Suprapubic skin (tissue), 4 donors: ENCODE measurements around the gene PLEKHO2. TPM values are rescaled to one million over a fixed set of nuclear protein-coding genes. Genes with fewer than 3 reads are reported as not detected.
A peak's percentile ranks its signal among the peaks of the same experiment; 100 is the strongest.
"Not testable (repeated sequence)": the region's sequence is repeated elsewhere in the genome, so short reads cannot be mapped to it uniquely, and the experiment has no call there.

ENCODE experiments used
- DNase-seq, 2 donors: peaks; one replicate each; pipeline ENCODE4 v3.0.0-alpha.2; 2019; ENCODE audit warnings: low spot score in 2 of 2
- H3K27ac ChIP-seq: fragments of 200-600 bp; sonication (generic); one replicate; pipeline ENCODE4 v1.5.1; 2019
- H3K27me3 ChIP-seq: fragments of 200-600 bp; sonication (generic); one replicate; pipeline ENCODE4 v1.5.1; 2019
- H3K36me3 ChIP-seq: fragments of 200-600 bp; sonication (generic); one replicate; pipeline ENCODE4 v1.5.1; 2019
- H3K4me1 ChIP-seq: fragments of 200-600 bp; sonication (generic); one replicate; pipeline ENCODE4 v1.5.1; 2019
- H3K4me3 ChIP-seq: fragments of 200-600 bp; sonication (generic); one replicate; pipeline ENCODE4 v1.5.1; 2019; ENCODE audit warnings: mild to moderate bottlenecking
- H3K9me3 ChIP-seq: fragments of 200-600 bp; sonication (generic); one replicate; pipeline ENCODE4 v1.5.1; 2019
- EP300 ChIP-seq: sonication (generic); formaldehyde crosslinking; IDR thresholded peaks from one replicate; pipeline ENCODE4 v1.6.1; 2017; ENCODE audit warnings: antibody characterized with exemption
- POLR2A ChIP-seq, 2 donors: fragments of 450-650 bp; IDR thresholded peaks; one replicate each; pipeline ENCODE4 v1.6.1; 2017; ENCODE audit warnings: antibody characterized with exemption in 2 of 2, mild to moderate bottlenecking in 2 of 2, moderate library complexity in 2 of 2
- POLR2AphosphoS5 ChIP-seq, 3 donors: sonication (generic); formaldehyde crosslinking; IDR thresholded peaks; one replicate each; pipeline ENCODE4 v1.6.1; 2017; ENCODE audit warnings: antibody characterized with exemption in 3 of 3
- WGBS: methylation state at CpG from one replicate; pipeline ENCODE4 v1.1.5; 2018; 5-methylcytosine and 5-hydroxymethylcytosine counted together
- total RNA-seq, 4 donors: library from RNA; depleted of rRNA; stranded (reverse); fragments of >200 nt; gene quantifications; one replicate each; pipeline ENCODE4 v1.1.0, GENCODE V29; 2016
- TF ChIP-seq, protein P1 (sequence below), 2 donors: fragments of 200-600 bp in 1 of 2; fragments of 450-650 bp in 1 of 2; sonication (generic) in 1 of 2; IDR thresholded peaks; one replicate each; pipeline ENCODE4 v1.5.1; 2016 to 2019; ENCODE audit warnings: antibody characterized with exemption in 2 of 2, mild to moderate bottlenecking in 1 of 2, moderate library complexity in 1 of 2

The PLEKHO2 gene
- total RNA-seq, 4 donors from 2014 or later, result 6.7 to 13.8 (median 8.0) TPM

DNA sequence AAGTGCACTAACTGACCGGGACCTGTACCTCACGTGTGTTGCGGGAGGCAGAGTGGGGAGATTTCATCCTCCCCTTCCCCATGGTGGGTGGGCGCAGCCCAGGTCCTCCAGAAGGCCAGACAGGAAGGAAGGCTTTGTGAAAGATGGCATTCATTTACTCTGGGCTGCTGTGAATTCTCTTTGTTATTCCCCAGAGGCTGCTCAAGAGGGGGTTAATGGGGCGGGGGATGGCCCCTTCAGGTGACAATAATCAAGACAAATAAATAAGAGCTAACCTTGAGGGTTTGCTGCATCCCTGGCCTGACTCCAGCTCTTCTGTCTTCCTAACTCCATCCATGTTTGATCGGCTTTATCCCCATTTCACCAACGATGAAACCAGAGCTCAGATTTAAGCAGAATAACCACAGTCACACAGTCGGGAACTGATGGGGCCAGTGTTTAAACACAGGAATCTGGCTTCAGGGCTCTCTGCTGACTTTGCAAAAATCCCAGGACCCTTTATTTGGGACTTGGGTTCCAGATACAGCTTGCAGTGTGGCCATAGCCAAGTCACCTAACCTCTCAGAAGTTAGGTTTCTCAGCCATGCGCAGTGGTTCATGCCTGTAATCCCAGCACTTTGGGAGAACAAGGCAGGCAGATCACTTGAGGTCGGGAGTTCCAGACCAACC is 32.8 kb upstream of the PLEKHO2 start:
- Histone ChIP-seq H3K27ac (no peak overlapping the region), H3K4me3 (no peak overlapping the region), H3K4me1 (peaks cover 11% of the 10 kb centered on the region), H3K36me3 (no peaks in the 10 kb centered on the region), H3K9me3 (no peaks in the 10 kb centered on the region), H3K27me3 (no peaks in the 10 kb centered on the region)
- TF ChIP-seq, protein P1, sequence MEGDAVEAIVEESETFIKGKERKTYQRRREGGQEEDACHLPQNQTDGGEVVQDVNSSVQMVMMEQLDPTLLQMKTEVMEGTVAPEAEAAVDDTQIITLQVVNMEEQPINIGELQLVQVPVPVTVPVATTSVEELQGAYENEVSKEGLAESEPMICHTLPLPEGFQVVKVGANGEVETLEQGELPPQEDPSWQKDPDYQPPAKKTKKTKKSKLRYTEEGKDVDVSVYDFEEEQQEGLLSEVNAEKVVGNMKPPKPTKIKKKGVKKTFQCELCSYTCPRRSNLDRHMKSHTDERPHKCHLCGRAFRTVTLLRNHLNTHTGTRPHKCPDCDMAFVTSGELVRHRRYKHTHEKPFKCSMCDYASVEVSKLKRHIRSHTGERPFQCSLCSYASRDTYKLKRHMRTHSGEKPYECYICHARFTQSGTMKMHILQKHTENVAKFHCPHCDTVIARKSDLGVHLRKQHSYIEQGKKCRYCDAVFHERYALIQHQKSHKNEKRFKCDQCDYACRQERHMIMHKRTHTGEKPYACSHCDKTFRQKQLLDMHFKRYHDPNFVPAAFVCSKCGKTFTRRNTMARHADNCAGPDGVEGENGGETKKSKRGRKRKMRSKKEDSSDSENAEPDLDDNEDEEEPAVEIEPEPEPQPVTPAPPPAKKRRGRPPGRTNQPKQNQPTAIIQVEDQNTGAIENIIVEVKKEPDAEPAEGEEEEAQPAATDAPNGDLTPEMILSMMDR (IDR thresholded peaks at IDR 0.05), result no peak
- TF ChIP-seq POLR2AphosphoS5 (IDR thresholded peaks at IDR 0.05) (no peak), POLR2A (IDR thresholded peaks at IDR 0.05) (no peak), EP300 (no peak)
- no peak for DNase-seq
- 65% methylated on average over 9 of the region's 10 CpGs for WGBS

DNA sequence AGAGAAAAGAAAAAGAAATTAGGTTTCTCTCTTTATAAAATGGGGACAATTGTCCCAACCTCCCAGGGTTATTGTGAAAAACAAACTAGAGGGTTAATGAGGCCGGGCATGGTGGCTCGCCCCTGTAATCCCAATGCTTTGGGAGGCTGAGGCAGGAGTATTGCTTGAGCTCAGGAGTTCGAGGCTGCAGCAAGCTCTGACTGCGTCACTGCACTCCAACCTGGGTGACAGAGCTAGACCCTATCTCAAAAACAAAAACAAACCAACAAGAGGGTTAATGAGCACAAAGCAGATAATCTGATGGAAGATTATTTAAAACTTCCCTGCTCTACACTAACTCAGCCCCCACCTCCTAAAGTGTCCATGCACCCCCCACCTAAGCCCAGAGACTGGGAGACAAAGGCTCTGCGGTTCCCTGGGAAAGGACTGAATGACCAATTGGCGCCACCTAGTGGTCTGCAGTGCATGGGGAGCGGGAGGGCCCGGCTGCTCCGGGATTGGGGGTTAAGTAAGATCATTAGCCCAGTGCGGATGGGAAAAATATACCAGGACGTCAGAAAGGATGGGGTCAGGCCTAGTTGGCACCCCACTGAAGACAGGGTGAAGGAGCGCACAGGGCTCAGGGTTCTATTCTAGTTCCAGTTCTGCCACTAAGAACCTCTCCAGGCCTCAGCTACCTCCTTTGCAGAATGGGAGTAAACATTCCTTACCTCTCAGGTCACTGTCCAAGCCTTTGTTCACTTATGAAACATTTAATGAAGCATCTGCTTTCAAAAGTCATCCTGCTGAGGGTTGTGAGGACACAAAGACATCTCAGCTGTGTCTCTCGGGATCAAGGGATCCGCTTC is 31.8 kb upstream of the PLEKHO2 start:
- no peaks in the 10 kb centered on the region for H3K9me3 ChIP-seq
- no peaks in the 10 kb centered on the region for H3K36me3 ChIP-seq
- DNase-seq, result peak; percentile 86 to 88
- TF ChIP-seq, protein P1 (IDR thresholded peaks at IDR 0.05), result peak; percentile 63 to 90
- no peak for TF ChIP-seq POLR2A (IDR thresholded peaks at IDR 0.05)
- no peak for TF ChIP-seq POLR2AphosphoS5 (IDR thresholded peaks at IDR 0.05)
- peaks cover 11% of the 10 kb centered on the region for H3K4me1 ChIP-seq
- no peaks in the 10 kb centered on the region for H3K27me3 ChIP-seq
- WGBS, result 32% methylated on average over 14 of the region's 14 CpGs
- H3K4me3 ChIP-seq, result no peak overlapping the region
- H3K27ac ChIP-seq, result no peak overlapping the region

DNA sequence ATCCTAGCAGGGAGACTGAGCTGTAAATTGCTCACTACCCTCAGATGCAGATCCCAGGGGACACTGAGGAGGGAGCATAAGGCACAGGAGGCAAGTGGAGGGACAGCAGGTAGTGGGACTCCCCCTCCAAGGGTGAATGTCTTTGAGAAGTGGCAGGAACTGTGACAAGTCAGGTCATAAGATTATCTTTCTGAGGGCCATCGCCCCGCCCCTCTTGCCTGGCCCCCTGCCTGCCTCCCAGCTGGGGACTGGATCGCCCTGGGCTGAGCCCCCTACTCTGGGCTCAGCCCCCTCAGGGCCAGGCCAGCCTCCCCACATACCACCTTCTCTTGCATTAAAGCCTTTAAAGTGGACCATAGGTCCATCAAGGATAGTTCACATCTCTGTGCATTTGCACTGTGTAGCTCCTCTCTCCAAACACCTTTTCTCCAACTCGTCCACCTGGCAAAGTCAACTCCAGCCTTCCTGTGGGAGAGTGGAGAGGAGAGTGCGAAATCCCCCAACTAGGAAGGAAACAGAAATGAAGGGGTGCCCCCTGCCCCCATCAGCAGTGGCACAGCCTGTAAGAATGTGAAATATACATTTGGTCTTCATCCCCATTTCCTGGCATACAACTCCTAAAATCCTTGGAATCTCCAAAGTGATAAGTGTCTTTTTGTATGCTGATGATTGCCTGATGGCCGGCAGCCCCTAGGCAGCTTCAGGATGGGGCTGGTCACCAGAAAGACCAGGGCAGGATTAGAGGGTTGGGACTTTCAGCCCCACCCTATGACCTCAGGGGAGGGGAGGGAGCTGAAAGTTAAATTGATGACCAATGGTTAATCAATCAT is 31.0 kb upstream of the PLEKHO2 start:
- peak overlapping the region; percentile 7 for H3K27ac ChIP-seq
- WGBS, result 63% methylated on average over 4 of the region's 6 CpGs
- no peak overlapping the region for H3K4me3 ChIP-seq
- H3K27me3 ChIP-seq, result no peaks in the 10 kb centered on the region
- H3K36me3 ChIP-seq, result no peaks in the 10 kb centered on the region
- TF ChIP-seq POLR2AphosphoS5 (IDR thresholded peaks at IDR 0.05) (no peak), EP300 (no peak), POLR2A (IDR thresholded peaks at IDR 0.05) (no peak)
- TF ChIP-seq, protein P1 (IDR thresholded peaks at IDR 0.05), result no peak
- H3K9me3 ChIP-seq, result no peaks in the 10 kb centered on the region
- DNase-seq, result no peak
- H3K4me1 ChIP-seq, result peaks cover 11% of the 10 kb centered on the region

DNA sequence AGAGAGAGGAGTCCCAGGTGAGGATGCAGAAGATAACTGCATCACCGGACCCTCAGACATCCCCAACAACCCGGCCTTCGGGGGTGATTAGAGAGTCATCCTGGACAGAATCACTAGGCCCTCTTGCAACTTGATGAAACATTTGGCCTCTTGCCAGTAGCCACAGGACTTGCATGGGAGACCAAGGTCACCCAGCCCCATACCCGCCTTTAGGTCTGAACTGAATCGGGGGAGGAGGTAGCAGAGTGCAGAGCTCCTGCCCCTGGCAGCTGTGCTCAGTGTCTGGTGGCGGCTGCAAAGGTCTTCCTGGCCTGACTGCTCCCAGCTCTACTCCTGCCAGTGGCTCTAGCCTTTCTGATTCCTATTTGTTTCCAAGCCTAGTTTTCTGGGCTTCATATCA is 28.6 kb upstream of the PLEKHO2 start:
- H3K4me3 ChIP-seq, result no peak overlapping the region
- H3K9me3 ChIP-seq, result no peaks in the 10 kb centered on the region
- no peak overlapping the region for H3K27ac ChIP-seq
- no peaks in the 10 kb centered on the region for H3K27me3 ChIP-seq
- peaks cover 11% of the 10 kb centered on the region for H3K4me1 ChIP-seq
- no peak for DNase-seq
- H3K36me3 ChIP-seq, result no peaks in the 10 kb centered on the region
- TF ChIP-seq EP300 (no peak), POLR2AphosphoS5 (IDR thresholded peaks at IDR 0.05) (no peak), POLR2A (IDR thresholded peaks at IDR 0.05) (no peak)
- TF ChIP-seq, protein P1 (IDR thresholded peaks at IDR 0.05), result no peak
- WGBS, result 83% methylated on average over 6 of the region's 6 CpGs

DNA sequence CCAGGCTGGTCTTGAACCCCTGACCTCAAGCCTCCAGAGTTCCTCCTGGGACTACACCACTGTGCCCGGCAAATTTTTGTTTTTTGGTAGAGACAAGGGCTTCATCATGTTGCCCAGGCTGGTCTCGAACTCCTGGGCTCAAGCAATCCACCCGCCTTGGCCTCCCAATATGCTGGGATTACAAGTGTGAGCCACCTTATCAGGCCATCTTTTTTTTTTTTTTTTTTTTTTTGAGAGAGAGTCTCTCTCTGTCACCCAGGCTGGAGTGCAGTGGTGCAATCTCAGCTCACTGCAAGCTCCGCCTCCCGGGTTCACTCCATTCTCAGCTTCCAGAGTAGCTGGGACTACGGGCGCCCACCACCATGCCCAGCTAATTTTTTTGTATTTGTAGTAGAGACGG is 27.4 kb upstream of the PLEKHO2 start:
- not testable (repeated sequence) for H3K27ac ChIP-seq, H3K36me3 ChIP-seq, H3K27me3 ChIP-seq, H3K4me3 ChIP-seq, H3K9me3 ChIP-seq, DNase-seq
- peaks cover 11% of the 10 kb centered on the region for H3K4me1 ChIP-seq
- WGBS, result 92% methylated on average over 8 of the region's 8 CpGs

DNA sequence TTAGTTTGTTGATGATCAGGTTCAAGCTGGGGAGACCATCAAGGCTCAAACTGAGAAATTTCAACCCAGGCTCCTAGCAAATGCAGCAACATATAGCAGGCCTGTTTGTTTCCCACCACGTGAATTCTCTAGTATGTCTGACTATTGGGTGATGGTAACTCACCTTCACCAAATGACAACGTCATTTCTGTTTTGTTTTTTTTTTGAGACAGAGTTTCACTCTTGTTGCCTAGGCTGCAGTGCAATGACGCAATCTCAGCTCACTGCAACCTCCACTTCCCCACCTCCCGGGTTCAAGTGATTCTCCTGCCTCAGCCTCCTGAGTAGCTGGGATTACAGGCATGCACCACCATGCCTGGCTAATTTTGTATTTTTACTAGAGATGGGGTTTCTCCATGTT is 26.8 kb upstream of the PLEKHO2 start:
- not testable (repeated sequence) for H3K36me3 ChIP-seq, H3K9me3 ChIP-seq, DNase-seq, H3K27me3 ChIP-seq, H3K27ac ChIP-seq, H3K4me3 ChIP-seq
- H3K4me1 ChIP-seq, result peaks cover 11% of the 10 kb centered on the region
- WGBS, result 86% methylated on average over 4 of the region's 4 CpGs
